Left lung (tissue), 10 donors: ENCODE results near the gene IGDCC3. TPM values are rescaled to one million over a fixed set of nuclear protein-coding genes. Genes with fewer than 3 reads are reported as not detected.

ENCODE experiments used
- ATAC-seq: fragments of 200-7000 bp; cut with Tn5 transposase; one replicate; pipeline ENCODE4 v1.9.1; 2020; ENCODE audit warnings: moderate library complexity
- DNase-seq, 4 donors: peaks; one replicate each; pipeline ENCODE4 v3.0.0-alpha.2; 2013 to 2020
- H3K27ac ChIP-seq, 2 donors: fragments of 200-600 bp; sonication (generic) in 1 of 2; one replicate each; pipeline versions ENCODE4 v1.5.0 to v1.8.0; 2020 to 2021
- H3K27me3 ChIP-seq, 2 donors: fragments of 200-600 bp; sonication (generic) in 1 of 2; one replicate each; pipeline versions ENCODE4 v1.5.0 to v1.8.0; 2020 to 2021
- H3K36me3 ChIP-seq, 2 donors: fragments of 200-600 bp; sonication (generic) in 1 of 2; one replicate each; pipeline versions ENCODE4 v1.5.0 to v1.8.0; 2020 to 2021
- H3K4me1 ChIP-seq, 2 donors: fragments of 200-600 bp; one replicate each; pipeline ENCODE4 v1.8.0; 2021
- H3K4me3 ChIP-seq, 2 donors: fragments of 200-600 bp; sonication (generic) in 1 of 2; one replicate each; pipeline versions ENCODE4 v1.5.0 to v1.8.0; 2020 to 2021; ENCODE audit warnings: mild to moderate bottlenecking in 1 of 2
- H3K9me3 ChIP-seq, 2 donors: fragments of 200-600 bp; sonication (generic) in 1 of 2; one replicate each; pipeline versions ENCODE4 v1.5.0 to v1.8.0; 2020 to 2021
- CTCF ChIP-seq, 2 donors: fragments of 200-600 bp; sonication (generic) in 1 of 2; IDR thresholded peaks; one replicate each; pipeline versions ENCODE4 v1.5.0 to v1.8.0; 2021; ENCODE audit warnings: antibody characterized with exemption in 2 of 2
- intact Hi-C, 2 donors: fragments of 100-400 bp; cut with DNase I; formaldehyde crosslinking; loops; one replicate each; pipeline versions ENCODE4 v1.11.2 to v1.14.2; 2022
- polyA plus RNA-seq, 6 donors: library from polyadenylated mRNA; unstranded; fragments of 120-200 nt; gene quantifications; one replicate each; pipeline ENCODE4 v1.2.1, GENCODE V29; 2013; ENCODE audit not compliant: insufficient read length in 6 of 6
- total RNA-seq, 2 donors: library from RNA; stranded (reverse); fragmentation: NEBNext Ultra II Directional; extraction: Animal tissue kit (Norgen Biotek cat#: 25700); gene quantifications; one replicate each; pipeline ENCODE4 v1.2.1, GENCODE V29; 2021
- donor health status: DM: no; HTN: yes; CAD: no.
- donor health status: DM: no; HTN: no; CAD: no.

The IGDCC3 gene
- total and polyA plus RNA-seq, 8 donors = 0.20 to 12.8 (median 11.5) TPM; not detected in 1

GRCh38 chr15:65292938-65293518 lies 84.8 kb downstream of the IGDCC3 start:
- no peak for TF ChIP-seq CTCF (IDR thresholded peaks at IDR 0.05)
- ATAC-seq (no peak), DNase-seq (no peak)
- Histone ChIP-seq H3K9me3 (no peaks in the 10 kb centered on the region), H3K4me1 (peaks cover 0 to 37% of the 10 kb centered on the region in 2 donors), H3K4me3 (no peak overlapping the region), H3K27me3 (no peaks in the 10 kb centered on the region), H3K36me3 (no peaks in the 10 kb centered on the region), H3K27ac (peak overlapping the region in 1 of 2 donors; percentile 70)
- intact Hi-C loops = no loop called here

- Histone ChIP-seq H3K9me3 (no peaks in the 10 kb centered on the region), H3K4me1 (peaks cover 10 to 27% of the 10 kb centered on the region in 2 donors), H3K36me3 (no peaks in the 10 kb centered on the region), H3K27ac (no peak overlapping the region), H3K27me3 (no peaks in the 10 kb centered on the region), H3K4me3 (no peak overlapping the region)
- intact Hi-C loops = no loop called here
- ATAC-seq (no peak), DNase-seq (no peak)
- no peak for TF ChIP-seq CTCF (IDR thresholded peaks at IDR 0.05)
Observed at GRCh38 chr15:65290228-65290627, 87.6 kb downstream of the IGDCC3 start.

DNA sequence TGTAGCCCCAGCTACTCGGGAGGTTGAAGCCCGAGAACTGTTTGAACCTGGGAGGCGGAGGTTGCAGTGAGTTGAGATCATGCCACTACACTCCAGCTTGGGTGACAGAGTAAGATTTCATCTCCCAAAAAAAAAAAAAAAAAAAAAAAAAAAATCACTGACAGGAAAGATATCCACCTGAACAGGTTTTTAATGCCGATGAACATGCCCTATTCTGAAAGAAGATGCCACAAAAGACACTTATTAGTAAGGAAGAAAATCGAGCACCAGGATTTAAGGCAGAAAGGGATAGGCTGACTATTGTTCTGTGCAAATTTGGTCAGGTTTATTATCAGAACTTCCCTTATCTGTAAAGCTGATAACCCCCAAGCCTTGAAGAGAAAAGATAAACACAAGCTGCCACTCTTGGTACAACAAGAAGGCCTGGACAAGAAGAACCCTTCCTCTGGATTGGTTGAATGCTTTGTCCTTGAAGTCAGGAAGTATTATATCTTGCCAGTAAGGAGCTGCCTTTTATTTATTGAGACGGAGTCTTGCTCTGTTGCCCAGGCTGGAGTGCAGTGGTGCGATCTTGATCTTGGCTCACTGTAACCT lies 88.4 kb downstream of the IGDCC3 start:
- ATAC-seq (no peak), DNase-seq (no peak)
- no peaks in the 10 kb centered on the region for H3K27me3 ChIP-seq
- intact Hi-C loops = no loop called here
- H3K4me1 ChIP-seq = peaks cover 12 to 29% of the 10 kb centered on the region in 2 donors
- no peaks in the 10 kb centered on the region for H3K36me3 ChIP-seq
- TF ChIP-seq CTCF (IDR thresholded peaks at IDR 0.05) = no peak
- no peak overlapping the region for H3K4me3 ChIP-seq
- H3K27ac ChIP-seq = no peak overlapping the region
- no peaks in the 10 kb centered on the region for H3K9me3 ChIP-seq

GRCh38 chr15:65287520-65287855 lies 90.3 kb downstream of the IGDCC3 start:
- no peak for TF ChIP-seq CTCF (IDR thresholded peaks at IDR 0.05)
- Histone ChIP-seq H3K9me3 (no peaks in the 10 kb centered on the region), H3K27me3 (no peaks in the 10 kb centered on the region), H3K27ac (peak overlapping the region; percentile 80 to 82), H3K36me3 (no peaks in the 10 kb centered on the region), H3K4me3 (peak overlapping the region in 1 of 2 donors; percentile 70), H3K4me1 (peaks cover 12 to 17% of the 10 kb centered on the region in 2 donors)
- DNase-seq (no peak), ATAC-seq (no peak)
- intact Hi-C loops = no loop called here

DNA sequence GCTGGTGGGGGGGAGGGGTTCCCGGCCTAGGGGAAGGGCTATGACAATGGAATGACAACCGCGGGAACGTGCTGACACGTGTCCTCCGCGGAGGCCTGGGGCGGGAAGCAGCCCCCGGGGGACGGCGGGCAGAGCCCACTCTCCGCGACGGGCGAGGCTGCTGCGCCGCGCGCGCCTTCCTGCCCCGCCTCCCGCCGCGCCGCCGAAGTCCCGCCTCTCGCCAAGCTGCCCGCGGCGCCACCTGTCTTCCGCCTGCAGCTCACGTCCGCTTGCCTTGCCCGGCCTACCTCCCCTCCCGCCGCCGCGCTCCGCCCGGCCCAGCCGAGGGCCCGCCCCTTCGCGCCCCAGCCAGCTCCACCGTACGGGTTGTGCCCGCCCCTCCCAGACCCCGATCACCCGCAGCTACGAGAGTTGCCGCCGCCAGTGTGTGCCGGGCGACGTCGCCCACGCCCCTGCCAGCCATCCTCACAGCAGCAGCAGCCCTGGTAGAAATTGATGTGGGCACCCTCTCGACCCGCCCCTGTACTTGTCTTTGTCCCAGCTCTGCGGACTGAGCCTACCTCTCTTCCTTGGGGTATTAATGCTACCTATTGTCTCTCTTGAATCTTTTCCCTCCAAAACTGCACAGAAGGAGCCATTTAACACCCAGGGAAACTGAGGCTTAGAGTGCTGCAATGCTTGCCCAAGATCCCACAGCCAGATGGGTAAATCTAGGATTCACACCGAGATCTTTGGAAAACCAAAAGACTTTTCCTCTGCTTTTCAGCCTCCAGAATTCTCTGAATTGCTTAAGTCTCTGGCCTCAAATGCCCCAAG lies 90.9 kb downstream of the IGDCC3 start, which contains the start of gene PARP16:
Gene PARP16 (minus strand): TSS at position 180 of the 816 bp plus-strand sequence. CDS start 457 bp downstream, outside the sequence.
- no peaks in the 10 kb centered on the region for H3K36me3 ChIP-seq
- H3K9me3 ChIP-seq = no peaks in the 10 kb centered on the region
- peaks cover 12 to 17% of the 10 kb centered on the region in 2 donors for H3K4me1 ChIP-seq
- intact Hi-C loops = no loop called here
- H3K27ac ChIP-seq = peak within 1 kb of the TSS; percentile 80 to 82
- peak; percentile 26 to 45 for TF ChIP-seq CTCF (IDR thresholded peaks at IDR 0.05)
- DNase-seq (peak; percentile 87 to 99 (median 94)), ATAC-seq (peak; percentile 97)
- H3K4me3 ChIP-seq = peak within 1 kb of the TSS; percentile 59 to 70
- H3K27me3 ChIP-seq = no peaks in the 10 kb centered on the region
